G401.6 (cell line): ENCODE results near the gene ZNF208.
"Not testable (repeated sequence)": the region's sequence is repeated elsewhere in the genome, so short reads cannot be mapped to it uniquely, and the experiment has no call there.

Experiments
- FAIRE-seq: peaks from 2 replicates; lab custom pipeline; 2012; peaks lifted over from hg19 to GRCh38; lab: Jason Lieb, UNC

The ZNF208 gene

GRCh38 chr19:21884786-21885185, 126.0 kb downstream of the ZNF208 start:
- not testable (repeated sequence) for FAIRE-seq

DNA sequence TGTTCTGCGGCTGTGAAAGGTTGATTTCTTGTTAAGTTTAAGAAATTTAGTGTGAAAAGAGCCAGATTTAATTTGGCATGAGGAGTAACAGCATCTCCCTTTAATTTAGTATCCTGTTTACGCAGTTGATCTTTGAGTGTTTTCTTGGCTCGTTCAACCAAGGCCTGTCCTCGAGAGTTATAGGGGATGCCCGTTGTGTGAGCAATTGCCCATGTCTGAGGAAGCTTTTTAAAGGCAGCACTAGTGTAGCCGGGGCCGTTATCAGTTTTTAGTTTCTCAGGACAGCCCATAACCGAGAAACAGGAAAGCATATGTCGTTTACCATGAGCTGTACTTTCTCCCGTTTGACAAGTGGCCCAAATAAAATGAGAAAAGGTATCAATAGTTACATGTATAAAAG, 127.2 kb downstream of the ZNF208 start:
- no peak for FAIRE-seq
